NCI-H1930 (cell line): Measurements from ENCODE around the gene BUD23.
A peak's percentile ranks its signal among the peaks of the same experiment; 100 is the strongest.

ENCODE experiments used
- DNase-seq, 2 experiments: peaks; one replicate each; lab custom pipeline; 2025; lab: John Stamatoyannopoulos, UW

BUD23 gene

DNA sequence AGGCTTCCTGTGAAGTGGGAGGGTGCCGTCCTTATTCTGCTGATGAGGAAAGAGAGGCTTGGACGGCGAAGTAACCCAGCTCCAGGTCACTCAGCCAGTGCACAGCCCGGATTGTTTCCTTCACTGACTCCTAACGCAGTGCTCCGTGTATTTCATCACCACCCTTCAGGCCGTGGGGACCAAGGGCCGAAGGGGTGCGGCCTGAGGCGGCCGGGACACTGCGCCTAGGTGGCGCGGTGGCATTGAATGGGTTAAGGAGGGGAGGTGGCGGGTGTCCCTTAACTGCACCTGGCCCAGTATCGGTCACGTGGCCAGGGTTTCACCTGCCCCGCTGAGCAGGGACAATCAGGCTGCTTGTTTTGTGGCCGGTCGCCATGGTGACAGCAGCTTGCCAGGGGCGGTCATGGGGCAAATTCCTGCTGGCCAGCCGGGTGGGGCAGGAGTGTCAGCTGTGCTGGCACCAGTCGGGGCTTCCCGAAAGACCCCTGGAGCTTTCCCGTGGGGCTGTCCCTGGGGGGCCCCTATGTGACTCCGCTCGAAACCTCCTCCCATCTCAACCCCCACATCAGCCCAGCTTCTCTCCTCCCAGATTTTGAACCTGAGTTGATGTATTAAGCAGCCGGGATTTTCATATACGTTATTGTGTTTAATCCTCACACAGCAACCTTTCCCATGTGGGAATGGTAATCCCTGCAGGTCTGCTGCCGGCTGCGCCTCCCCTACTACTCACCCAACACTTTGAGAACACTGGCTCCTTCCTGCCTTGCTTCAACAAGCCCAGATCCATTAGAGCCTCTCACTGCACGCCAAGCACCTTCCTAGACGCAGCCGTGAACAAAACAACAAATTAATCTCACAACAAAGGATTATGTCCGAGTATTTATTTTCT, 59.6 kb downstream of the BUD23 start:
- DNase-seq, result peak; percentile 95 to 98

DNA sequence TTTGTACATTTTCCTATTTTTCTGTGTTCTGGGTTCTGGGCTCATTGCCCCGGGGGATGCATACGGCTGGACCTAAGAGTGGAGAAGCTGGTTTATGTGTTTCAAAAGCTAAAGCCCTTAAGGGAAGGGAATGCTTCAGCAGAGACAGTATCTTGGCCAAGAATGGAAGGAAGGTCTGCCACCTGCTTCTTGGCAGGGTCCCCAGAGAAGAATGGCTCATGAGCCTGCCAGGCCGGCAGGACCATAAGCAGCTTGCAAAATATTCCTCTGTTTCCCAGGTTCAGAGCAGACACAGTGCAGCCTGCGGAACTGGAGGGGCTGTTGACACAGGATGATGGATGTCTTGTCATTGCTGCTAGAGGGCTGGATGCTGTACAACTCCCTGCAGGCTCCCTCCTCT, 63.0 kb downstream of the BUD23 start:
- no peak for DNase-seq
